ENCODE data around the gene SEPTIN6. TPM values are rescaled to one million over a fixed set of nuclear protein-coding genes. Genes with fewer than 3 reads are reported as not detected.

SEPTIN6 gene
- total and polyA plus RNA-seq, 2 donors from 2014 or later = 32.4 to 40.1 TPM

GRCh38 chrX:119659522-119659921 lies 33.4 kb downstream of the SEPTIN6 start:
- Histone ChIP-seq H3K4me3 (ENCODE audit: low read length in 3 of 3) (no peak overlapping the region), H3K27ac (ENCODE audit: low read depth in 2 of 2, low read length in 2 of 2) (no peak overlapping the region), H3K27me3 (ENCODE audit: control insufficient read depth, insufficient read depth, low read length) (no peaks in the 10 kb centered on the region), H3K4me1 (ENCODE audit: control insufficient read depth in 2 of 3, insufficient read depth in 2 of 3, low read depth in 1 of 3, low read length in 3 of 3) (no peaks in the 10 kb centered on the region), H3K9ac (ENCODE audit: low read length in 3 of 3) (no peak overlapping the region), H3K36me3 (ENCODE audit: control insufficient read depth in 2 of 3, insufficient read depth in 3 of 3, low read length in 3 of 3) (no peaks in the 10 kb centered on the region), H3K9me3 (ENCODE audit: control insufficient read depth in 2 of 3, insufficient read depth in 1 of 3, low read length in 3 of 3) (no peaks in the 10 kb centered on the region)
- DNase-seq = no peak
- no peak for FAIRE-seq
- TF ChIP-seq CTCF (IDR thresholded peaks at IDR 0.05; ENCODE audit: borderline replicate concordance, extremely low read depth, insufficient read depth) = no peak
- intact Hi-C loops (cut with DNase I) = no loop called here

GRCh38 chrX:119655125-119655524 lies 37.8 kb downstream of the SEPTIN6 start:
- intact Hi-C loops (cut with DNase I) = no loop called here
- Histone ChIP-seq H3K36me3 (ENCODE audit: control insufficient read depth in 2 of 3, insufficient read depth in 3 of 3, low read length in 3 of 3) (no peaks in the 10 kb centered on the region), H3K4me1 (ENCODE audit: control insufficient read depth in 2 of 3, insufficient read depth in 2 of 3, low read depth in 1 of 3, low read length in 3 of 3) (peaks cover 0 to 4% (median 0%) of the 10 kb centered on the region in 3 donors), H3K27ac (ENCODE audit: low read depth in 2 of 2, low read length in 2 of 2) (no peak overlapping the region), H3K9ac (ENCODE audit: low read length in 3 of 3) (no peak overlapping the region), H3K9me3 (ENCODE audit: control insufficient read depth in 2 of 3, insufficient read depth in 1 of 3, low read length in 3 of 3) (no peaks in the 10 kb centered on the region), H3K4me3 (ENCODE audit: low read length in 3 of 3) (no peak overlapping the region), H3K27me3 (ENCODE audit: control insufficient read depth, insufficient read depth, low read length) (no peaks in the 10 kb centered on the region)
- TF ChIP-seq CTCF (IDR thresholded peaks at IDR 0.05; ENCODE audit: borderline replicate concordance, extremely low read depth, insufficient read depth) = no peak
- FAIRE-seq (no peak), DNase-seq (no peak)

- DNase-seq (peak; percentile 76 to 85 (median 79)), FAIRE-seq (no peak)
- intact Hi-C loops (cut with DNase I) = no loop called here
- H3K27ac ChIP-seq (ENCODE audit: low read depth in 2 of 2, low read length in 2 of 2) = no peak overlapping the region
- no peaks in the 10 kb centered on the region for H3K9me3 ChIP-seq (ENCODE audit: control insufficient read depth in 2 of 3, insufficient read depth in 1 of 3, low read length in 3 of 3)
- H3K9ac ChIP-seq (ENCODE audit: low read length in 3 of 3) = no peak overlapping the region
- TF ChIP-seq CTCF (IDR thresholded peaks at IDR 0.05; ENCODE audit: borderline replicate concordance, extremely low read depth, insufficient read depth) = peak; percentile 4
- H3K36me3 ChIP-seq (ENCODE audit: control insufficient read depth in 2 of 3, insufficient read depth in 3 of 3, low read length in 3 of 3) = no peaks in the 10 kb centered on the region
- H3K4me3 ChIP-seq (ENCODE audit: low read length in 3 of 3) = no peak overlapping the region
- H3K4me1 ChIP-seq (ENCODE audit: control insufficient read depth in 2 of 3, insufficient read depth in 2 of 3, low read depth in 1 of 3, low read length in 3 of 3) = peaks cover 0 to 4% (median 0%) of the 10 kb centered on the region in 3 donors
- no peaks in the 10 kb centered on the region for H3K27me3 ChIP-seq (ENCODE audit: control insufficient read depth, insufficient read depth, low read length)
These were observed 38.8 kb downstream of the SEPTIN6 start for GRCh38 chrX:119654112-119654531.

GRCh38 chrX:119648421-119648775 lies 44.6 kb downstream of the SEPTIN6 start:
- no peaks in the 10 kb centered on the region for H3K4me1 ChIP-seq (ENCODE audit: control insufficient read depth in 2 of 3, insufficient read depth in 2 of 3, low read depth in 1 of 3, low read length in 3 of 3)
- FAIRE-seq = no peak
- intact Hi-C loops (cut with DNase I) = no loop called here
- no peaks in the 10 kb centered on the region for H3K9me3 ChIP-seq (ENCODE audit: control insufficient read depth in 2 of 3, insufficient read depth in 1 of 3, low read length in 3 of 3)
- H3K27me3 ChIP-seq (ENCODE audit: control insufficient read depth, insufficient read depth, low read length) = no peaks in the 10 kb centered on the region
- no peak overlapping the region for H3K27ac ChIP-seq (ENCODE audit: low read depth in 2 of 2, low read length in 2 of 2)
- TF ChIP-seq CTCF (IDR thresholded peaks at IDR 0.05; ENCODE audit: borderline replicate concordance, extremely low read depth, insufficient read depth) = no peak
- no peak overlapping the region for H3K4me3 ChIP-seq (ENCODE audit: low read length in 3 of 3)
- no peaks in the 10 kb centered on the region for H3K36me3 ChIP-seq (ENCODE audit: control insufficient read depth in 2 of 3, insufficient read depth in 3 of 3, low read length in 3 of 3)
- DNase-seq = no peak
- H3K9ac ChIP-seq (ENCODE audit: low read length in 3 of 3) = no peak overlapping the region
